GM19043 (cell line): ENCODE data around the gene SMARCE1.
"Not testable (repeated sequence)": the region's sequence is repeated elsewhere in the genome, so short reads cannot be mapped to it uniquely, and the experiment has no call there.

Source experiments
- ATAC-seq: cut with Tn5 transposase; IDR thresholded peaks from one replicate; pipeline ENCODE4 v1.9.1; 2021; ENCODE audit warnings: low read depth; ENCODE audit not compliant: unreplicated experiment

SMARCE1 gene

GRCh38 chr17:40590742-40591141 is 56.9 kb downstream of the SMARCE1 start:
- ATAC-seq: no peak

GRCh38 chr17:40588552-40588951 is 59.1 kb downstream of the SMARCE1 start:
- no peak for ATAC-seq

GRCh38 chr17:40586264-40586663 is 61.4 kb downstream of the SMARCE1 start:
- not testable (repeated sequence) for ATAC-seq

- not testable (repeated sequence) for ATAC-seq
Measured at GRCh38 chr17:40584950-40585349, 62.7 kb downstream of the SMARCE1 start.

- peak; percentile 74 for ATAC-seq
Measured at GRCh38 chr17:40582328-40582901, 65.2 kb downstream of the SMARCE1 start.

GRCh38 chr17:40580140-40580539 is 67.5 kb downstream of the SMARCE1 start:
- ATAC-seq: no peak

- no peak for ATAC-seq
Measured at GRCh38 chr17:40579471-40579870, 68.1 kb downstream of the SMARCE1 start.

- ATAC-seq: peak; percentile 41
Measured at GRCh38 chr17:40577611-40578065, 70.0 kb downstream of the SMARCE1 start.

- no peak for ATAC-seq
Measured at GRCh38 chr17:40576113-40576740, 71.4 kb downstream of the SMARCE1 start.
